ENCODE results near the gene MEX3D.

DNA sequence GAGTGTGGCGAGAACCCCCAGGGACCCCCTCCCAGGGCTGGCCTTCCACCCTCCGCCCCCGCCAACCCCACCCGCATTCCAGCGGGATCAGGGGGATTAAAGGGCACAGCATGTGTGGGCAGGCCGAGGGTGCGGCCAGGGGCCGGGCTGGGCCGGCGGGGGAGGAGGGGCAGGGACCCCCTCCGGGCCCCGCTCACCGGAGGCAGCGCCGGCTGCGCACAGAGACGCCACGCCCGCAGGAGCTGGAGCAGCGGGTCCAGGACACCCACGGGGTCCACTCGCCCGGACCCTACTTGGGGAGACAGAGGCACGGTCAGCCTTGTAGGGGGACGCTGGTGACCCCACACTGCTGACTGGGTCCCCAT is 57.7 kb downstream of the MEX3D start:
- TF ChIP-seq, protein P1, sequence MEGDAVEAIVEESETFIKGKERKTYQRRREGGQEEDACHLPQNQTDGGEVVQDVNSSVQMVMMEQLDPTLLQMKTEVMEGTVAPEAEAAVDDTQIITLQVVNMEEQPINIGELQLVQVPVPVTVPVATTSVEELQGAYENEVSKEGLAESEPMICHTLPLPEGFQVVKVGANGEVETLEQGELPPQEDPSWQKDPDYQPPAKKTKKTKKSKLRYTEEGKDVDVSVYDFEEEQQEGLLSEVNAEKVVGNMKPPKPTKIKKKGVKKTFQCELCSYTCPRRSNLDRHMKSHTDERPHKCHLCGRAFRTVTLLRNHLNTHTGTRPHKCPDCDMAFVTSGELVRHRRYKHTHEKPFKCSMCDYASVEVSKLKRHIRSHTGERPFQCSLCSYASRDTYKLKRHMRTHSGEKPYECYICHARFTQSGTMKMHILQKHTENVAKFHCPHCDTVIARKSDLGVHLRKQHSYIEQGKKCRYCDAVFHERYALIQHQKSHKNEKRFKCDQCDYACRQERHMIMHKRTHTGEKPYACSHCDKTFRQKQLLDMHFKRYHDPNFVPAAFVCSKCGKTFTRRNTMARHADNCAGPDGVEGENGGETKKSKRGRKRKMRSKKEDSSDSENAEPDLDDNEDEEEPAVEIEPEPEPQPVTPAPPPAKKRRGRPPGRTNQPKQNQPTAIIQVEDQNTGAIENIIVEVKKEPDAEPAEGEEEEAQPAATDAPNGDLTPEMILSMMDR (IDR thresholded peaks at IDR 0.05): no peak
- TF ChIP-seq ZFX (IDR thresholded peaks at IDR 0.05; ENCODE audit: borderline replicate concordance): no peak
